Measurements from ENCODE around the gene RPL31. TPM values are rescaled to one million over a fixed set of nuclear protein-coding genes. Genes with fewer than 3 reads are reported as not detected.

RPL31 gene
- total and polyA plus RNA-seq, 2 donors from 2014 or later, result 1,182 to 2,844 TPM

- no peak for DNase-seq
- no peak for FAIRE-seq
- Histone ChIP-seq H3K27ac (ENCODE audit: low read depth in 2 of 2, low read length in 2 of 2) (no peak overlapping the region), H3K9ac (ENCODE audit: low read length in 3 of 3) (no peak overlapping the region), H3K9me3 (ENCODE audit: control insufficient read depth in 2 of 3, insufficient read depth in 1 of 3, low read length in 3 of 3) (no peaks in the 10 kb centered on the region), H3K4me3 (ENCODE audit: low read length in 3 of 3) (no peak overlapping the region), H3K36me3 (ENCODE audit: control insufficient read depth in 2 of 3, insufficient read depth in 3 of 3, low read length in 3 of 3) (peaks cover 0 to 7% (median under 1%) of the 10 kb centered on the region in 3 donors), H3K4me1 (ENCODE audit: control insufficient read depth in 2 of 3, insufficient read depth in 2 of 3, low read depth in 1 of 3, low read length in 3 of 3) (no peaks in the 10 kb centered on the region), H3K27me3 (ENCODE audit: control insufficient read depth, insufficient read depth, low read length) (no peaks in the 10 kb centered on the region)
- TF ChIP-seq CTCF (IDR thresholded peaks at IDR 0.05; ENCODE audit: borderline replicate concordance, extremely low read depth, insufficient read depth), result no peak
- intact Hi-C loops (cut with DNase I), result loop anchor here (10.0 kb wide), 1 partner anchor 255 kb away; no protein-coding TSS in a partner anchor
Observed at GRCh38 chr2:100989666-100990065, 12.4 kb upstream of the RPL31 start.

- DNase-seq (no peak), FAIRE-seq (no peak)
- no peak overlapping the region for H3K27ac ChIP-seq (ENCODE audit: low read depth in 2 of 2, low read length in 2 of 2)
- no peak for TF ChIP-seq CTCF (IDR thresholded peaks at IDR 0.05; ENCODE audit: borderline replicate concordance, extremely low read depth, insufficient read depth)
- intact Hi-C loops (cut with DNase I), result no loop called here
- H3K4me3 ChIP-seq (ENCODE audit: low read length in 3 of 3), result no peak overlapping the region
- H3K9ac ChIP-seq (ENCODE audit: low read length in 3 of 3), result no peak overlapping the region
- peaks cover 0 to 10% (median 2%) of the 10 kb centered on the region in 3 donors for H3K36me3 ChIP-seq (ENCODE audit: control insufficient read depth in 2 of 3, insufficient read depth in 3 of 3, low read length in 3 of 3)
- no peaks in the 10 kb centered on the region for H3K9me3 ChIP-seq (ENCODE audit: control insufficient read depth in 2 of 3, insufficient read depth in 1 of 3, low read length in 3 of 3)
- no peaks in the 10 kb centered on the region for H3K4me1 ChIP-seq (ENCODE audit: control insufficient read depth in 2 of 3, insufficient read depth in 2 of 3, low read depth in 1 of 3, low read length in 3 of 3)
- no peaks in the 10 kb centered on the region for H3K27me3 ChIP-seq (ENCODE audit: control insufficient read depth, insufficient read depth, low read length)
Observed at GRCh38 chr2:100990166-100990565, 11.9 kb upstream of the RPL31 start.

GRCh38 chr2:100990650-100991403, 11.3 kb upstream of the RPL31 start:
- DNase-seq, result no peak
- H3K4me1 ChIP-seq (ENCODE audit: control insufficient read depth in 2 of 3, insufficient read depth in 2 of 3, low read depth in 1 of 3, low read length in 3 of 3), result no peaks in the 10 kb centered on the region
- no peaks in the 10 kb centered on the region for H3K27me3 ChIP-seq (ENCODE audit: control insufficient read depth, insufficient read depth, low read length)
- no peak overlapping the region for H3K27ac ChIP-seq (ENCODE audit: low read depth in 2 of 2, low read length in 2 of 2)
- no peak for FAIRE-seq
- H3K9me3 ChIP-seq (ENCODE audit: control insufficient read depth in 2 of 3, insufficient read depth in 1 of 3, low read length in 3 of 3), result no peaks in the 10 kb centered on the region
- no peak overlapping the region for H3K9ac ChIP-seq (ENCODE audit: low read length in 3 of 3)
- intact Hi-C loops (cut with DNase I), result no loop called here
- peaks cover 0 to 12% (median 7%) of the 10 kb centered on the region in 3 donors for H3K36me3 ChIP-seq (ENCODE audit: control insufficient read depth in 2 of 3, insufficient read depth in 3 of 3, low read length in 3 of 3)
- H3K4me3 ChIP-seq (ENCODE audit: low read length in 3 of 3), result no peak overlapping the region
- no peak for TF ChIP-seq CTCF (IDR thresholded peaks at IDR 0.05; ENCODE audit: borderline replicate concordance, extremely low read depth, insufficient read depth)

Data from kidney (tissue), 14 donors.